Stimulated activated naive B cell treated with anti-CD40 and anti-IgM and Interleukin-4, amounts not matched to agents 10 μg/mL and 1 μg/mL and 100 μg/mL, for 72 hours (primary cell): ENCODE measurements around the gene PPP6R2.
"Not testable (repeated sequence)": the region's sequence is repeated elsewhere in the genome, so short reads cannot be mapped to it uniquely, and the experiment has no call there.

Experiments used
- ATAC-seq, 2 donors: fragments of 150-1000 bp; cut with Tn5 transposase; replicated peaks; 2 replicates each; pipeline ENCODE4 v1.10.0; 2021; ENCODE audit warnings: moderate library complexity in 1 of 2
- DNase-seq: peaks from one replicate; pipeline ENCODE4 v3.0.0; 2021
- H3K27ac Mint-ChIP-seq: one replicate; pipeline ENCODE4 v1.8.0; 2022; ENCODE audit warnings: mild to moderate bottlenecking, mixed read lengths
- H3K27me3 Mint-ChIP-seq, 2 donors: one replicate each; pipeline ENCODE4 v1.8.0; 2022; ENCODE audit warnings: mixed read lengths in 2 of 2
- H3K36me3 Mint-ChIP-seq, 2 donors: one replicate each; pipeline ENCODE4 v1.8.0; 2022; ENCODE audit warnings: mixed read lengths in 2 of 2, mild to moderate bottlenecking in 1 of 2
- H3K4me1 Mint-ChIP-seq, 2 donors: one replicate each; pipeline ENCODE4 v1.8.0; 2022; ENCODE audit warnings: mixed read lengths in 2 of 2, mild to moderate bottlenecking in 1 of 2
- H3K4me3 Mint-ChIP-seq, 2 donors: one replicate each; pipeline ENCODE4 v1.8.0; 2022; ENCODE audit warnings: mild to moderate bottlenecking in 2 of 2, mixed read lengths in 2 of 2, moderate library complexity in 1 of 2
- H3K9me3 Mint-ChIP-seq, 2 donors: one replicate each; pipeline ENCODE4 v1.8.0; 2022; ENCODE audit warnings: mixed read lengths in 2 of 2, mild to moderate bottlenecking in 1 of 2

The PPP6R2 gene

DNA sequence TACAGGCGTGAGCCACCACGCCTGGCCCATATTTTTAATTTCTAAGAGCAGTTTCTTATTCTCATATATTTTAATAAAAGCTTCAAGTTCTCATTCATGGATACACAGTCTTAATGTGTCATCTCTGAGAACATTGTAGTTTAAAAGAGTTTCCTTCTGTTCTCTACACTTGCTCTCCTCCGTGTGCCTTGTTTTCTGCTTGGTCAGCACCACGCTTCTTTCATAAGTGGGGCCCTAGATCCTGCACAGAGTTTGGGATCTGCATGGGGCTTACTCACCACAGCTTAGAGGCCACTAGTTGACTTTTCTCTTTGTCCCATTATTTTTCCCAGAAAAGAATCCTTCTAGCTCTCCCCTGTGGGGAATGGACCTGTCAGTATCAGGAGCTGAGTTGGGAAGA is 58.8 kb downstream of the PPP6R2 start:
- no peak for ATAC-seq
- DNase-seq, result no peak
- Mint-ChIP-seq H3K27me3 (no peaks in the 10 kb centered on the region), H3K9me3 (no peaks in the 10 kb centered on the region), H3K36me3 (peaks cover 24 to 53% of the 10 kb centered on the region in 2 donors), H3K27ac (peak overlapping the region; percentile 25), H3K4me3 (no peak overlapping the region), H3K4me1 (peaks cover 36 to 63% of the 10 kb centered on the region in 2 donors)

DNA sequence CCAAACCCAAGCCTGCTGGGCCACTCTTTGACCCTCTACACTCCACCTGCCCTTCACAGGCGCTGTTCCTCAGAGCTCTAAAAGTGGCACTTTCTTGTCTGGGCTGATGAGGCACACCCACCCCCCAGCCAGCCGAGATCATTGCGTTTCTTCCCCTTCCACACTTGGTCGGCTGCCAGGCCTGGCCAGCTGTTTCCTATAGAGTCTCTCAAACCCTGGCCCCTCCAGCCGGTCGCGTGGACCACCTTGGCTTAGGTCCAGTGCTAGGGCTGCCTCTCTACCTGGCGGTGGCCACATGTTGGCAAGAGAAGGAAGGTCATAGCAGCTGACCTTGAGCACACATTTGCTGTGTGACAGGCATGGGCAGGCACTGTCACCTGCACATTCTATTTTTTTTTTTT is 60.6 kb downstream of the PPP6R2 start:
- H3K36me3 Mint-ChIP-seq, result peaks cover 22 to 57% of the 10 kb centered on the region in 2 donors

DNA sequence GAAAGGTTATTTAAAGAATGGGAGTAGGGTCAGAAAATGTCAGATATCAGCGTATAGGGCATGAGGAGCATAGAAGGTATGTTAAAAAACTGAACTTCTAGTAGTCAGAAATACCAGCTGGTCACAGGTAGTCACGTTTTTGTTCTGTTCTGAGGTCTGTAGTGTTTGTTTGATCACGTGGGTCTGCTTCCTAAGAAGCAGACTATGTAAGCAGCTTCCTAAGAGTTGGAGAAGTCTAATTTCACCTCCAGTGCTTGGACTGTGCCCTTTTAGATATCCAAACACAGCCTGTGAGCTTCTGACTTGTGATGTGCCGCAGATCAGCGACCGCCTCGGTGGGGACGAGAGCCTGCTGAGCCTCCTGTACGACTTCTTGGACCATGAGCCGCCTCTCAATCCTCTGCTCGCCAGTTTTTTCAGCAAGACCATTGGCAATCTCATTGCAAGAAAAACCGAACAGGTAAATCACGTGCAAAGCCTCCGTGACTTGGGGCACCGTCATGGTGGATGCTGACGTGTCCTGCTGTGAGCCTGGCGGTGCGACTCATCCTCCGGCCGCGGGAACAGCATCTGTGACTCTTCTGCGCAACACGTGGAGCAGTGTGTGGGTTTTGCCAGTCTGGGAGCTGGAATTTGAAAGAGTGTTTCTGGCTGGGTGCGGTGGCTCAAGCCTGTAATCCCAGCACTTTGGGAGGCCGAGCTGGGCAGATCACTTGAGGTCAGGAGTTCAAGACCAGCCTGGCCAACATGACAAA is 63.5 kb downstream of the PPP6R2 start:
- Mint-ChIP-seq H3K27ac (peak overlapping the region; percentile 79), H3K36me3 (peaks cover 18 to 43% of the 10 kb centered on the region in 2 donors), H3K4me1 (peaks cover 16 to 35% of the 10 kb centered on the region in 2 donors), H3K4me3 (no peak overlapping the region), H3K9me3 (no peaks in the 10 kb centered on the region), H3K27me3 (no peaks in the 10 kb centered on the region)
- ATAC-seq (no peak), DNase-seq (no peak)

More for the DNA sequence above, 60.6 kb downstream of the PPP6R2 start:
- no peaks in the 10 kb centered on the region for H3K9me3 Mint-ChIP-seq
- peak overlapping the region; percentile 89 for H3K27ac Mint-ChIP-seq
- DNase-seq (no peak), ATAC-seq (peak; percentile 44 to 49)
- peaks cover 31 to 56% of the 10 kb centered on the region in 2 donors for H3K4me1 Mint-ChIP-seq
- H3K4me3 Mint-ChIP-seq, result peak overlapping the region; percentile 22 to 51
- no peaks in the 10 kb centered on the region for H3K27me3 Mint-ChIP-seq

DNA sequence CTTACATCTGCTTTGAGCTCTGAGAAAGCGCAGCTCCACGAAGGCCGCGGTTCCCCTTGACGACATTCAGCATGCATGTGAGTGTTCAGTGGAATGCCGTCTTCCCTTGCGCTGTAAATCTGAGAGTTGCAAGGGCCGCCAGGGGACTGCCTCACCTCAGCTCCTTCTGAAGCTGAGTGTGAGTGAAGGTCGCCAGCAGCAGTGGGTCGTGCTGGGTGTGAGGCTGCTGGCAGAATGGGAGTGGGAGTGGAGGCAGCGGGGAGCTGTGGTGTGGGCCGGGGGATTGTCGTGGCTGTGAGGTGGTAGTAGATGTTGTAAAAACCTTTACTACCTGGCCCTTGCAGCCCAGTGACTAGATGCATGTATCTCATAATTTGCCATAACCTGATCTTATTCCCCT is 65.2 kb downstream of the PPP6R2 start:
- no peak for ATAC-seq
- Mint-ChIP-seq H3K27me3 (no peaks in the 10 kb centered on the region), H3K36me3 (peaks cover 12 to 32% of the 10 kb centered on the region in 2 donors), H3K4me3 (no peak overlapping the region), H3K4me1 (peaks cover 8 to 18% of the 10 kb centered on the region in 2 donors), H3K9me3 (no peaks in the 10 kb centered on the region), H3K27ac (no peak overlapping the region)
- no peak for DNase-seq

DNA sequence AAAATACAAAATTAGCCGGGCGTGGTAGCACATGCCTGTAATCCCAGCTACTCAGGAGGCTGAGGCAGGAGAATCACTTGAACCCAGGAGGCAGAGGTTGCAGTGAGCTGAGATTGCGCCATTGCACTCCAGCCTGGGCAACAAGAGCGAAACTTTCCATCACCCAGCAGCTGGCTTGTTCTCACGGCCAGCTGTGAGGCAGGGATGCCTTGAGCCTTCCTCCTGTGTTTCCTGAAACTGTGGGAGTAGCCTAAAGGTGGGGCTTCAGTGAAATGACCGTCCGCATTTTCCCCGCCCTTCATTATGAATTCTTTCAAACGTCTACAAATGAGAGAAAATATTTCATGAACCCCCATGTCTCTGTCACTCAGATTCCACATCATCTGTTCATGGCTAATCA is 65.8 kb downstream of the PPP6R2 start:
- H3K27ac Mint-ChIP-seq, H3K27me3 Mint-ChIP-seq, H3K4me3 Mint-ChIP-seq: not testable (repeated sequence)

DNA sequence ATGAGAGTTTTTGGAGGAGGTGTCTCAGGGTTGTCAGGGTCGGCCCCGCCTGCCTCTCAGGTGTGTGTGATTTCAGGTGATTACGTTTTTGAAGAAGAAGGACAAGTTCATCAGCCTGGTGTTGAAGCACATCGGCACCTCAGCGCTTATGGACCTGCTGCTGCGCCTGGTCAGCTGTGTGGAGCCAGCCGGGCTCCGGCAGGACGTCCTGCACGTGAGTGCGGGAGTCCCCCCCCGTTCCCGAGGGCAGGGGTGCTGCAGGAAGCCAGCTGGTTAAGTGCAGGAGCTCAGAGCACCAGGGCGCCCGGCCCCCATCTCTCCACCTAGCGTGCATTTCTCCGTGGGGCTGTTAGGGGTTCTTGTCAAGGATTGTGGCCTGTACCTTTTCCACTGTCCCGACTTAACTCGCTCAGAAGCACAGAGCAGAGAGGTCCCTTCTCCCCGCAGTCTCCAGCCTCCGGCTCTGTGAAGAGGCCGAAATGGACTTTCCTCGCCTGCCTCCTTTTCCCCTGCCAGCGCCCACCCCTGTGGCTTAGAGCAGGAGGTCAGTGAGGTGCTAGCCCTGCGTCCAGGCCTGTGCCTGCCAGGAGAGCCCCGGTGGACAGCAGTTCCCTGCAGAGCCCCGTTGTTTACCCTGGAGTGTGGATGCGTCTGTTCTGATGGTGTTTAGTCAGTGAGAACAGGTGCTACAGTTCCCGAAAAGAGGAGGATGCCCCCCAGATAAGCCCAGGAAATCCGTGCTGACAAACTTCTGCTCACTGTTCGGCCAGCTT is 71.5 kb downstream of the PPP6R2 start:
- no peak overlapping the region for H3K27ac Mint-ChIP-seq
- peaks cover 29 to 40% of the 10 kb centered on the region in 2 donors for H3K36me3 Mint-ChIP-seq
- no peaks in the 10 kb centered on the region for H3K27me3 Mint-ChIP-seq
- H3K4me1 Mint-ChIP-seq, result peaks cover 2 to 6% of the 10 kb centered on the region in 2 donors
- DNase-seq (no peak), ATAC-seq (no peak)
- no peak overlapping the region for H3K4me3 Mint-ChIP-seq
- H3K9me3 Mint-ChIP-seq, result no peaks in the 10 kb centered on the region

More for the DNA sequence above, 65.8 kb downstream of the PPP6R2 start:
- DNase-seq, H3K9me3 Mint-ChIP-seq, ATAC-seq: not testable (repeated sequence)
- Mint-ChIP-seq H3K36me3 (peaks cover 14 to 33% of the 10 kb centered on the region in 2 donors), H3K4me1 (peaks cover 4 to 16% of the 10 kb centered on the region in 2 donors)

DNA sequence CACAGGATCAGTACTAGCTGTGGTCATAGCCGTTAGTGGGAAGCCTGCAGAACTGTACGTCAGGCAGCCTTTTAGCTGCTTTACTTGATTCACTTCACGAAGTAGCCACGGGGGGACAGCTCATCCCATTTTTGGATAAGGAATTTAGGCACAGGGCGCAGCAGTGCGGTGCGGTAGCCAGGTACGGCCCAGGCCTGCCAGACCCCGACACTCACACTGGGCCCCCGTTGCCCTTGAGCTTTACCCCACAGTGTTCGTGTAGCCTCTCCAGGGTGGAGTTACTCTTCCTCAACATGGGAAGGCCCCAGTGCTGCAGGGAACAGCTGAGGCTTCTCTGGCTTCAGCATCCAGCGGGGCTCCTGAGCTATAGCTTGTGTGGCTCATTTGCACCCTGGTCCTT is 72.3 kb downstream of the PPP6R2 start:
- ATAC-seq, result no peak
- no peak for DNase-seq
- Mint-ChIP-seq H3K4me3 (no peak overlapping the region), H3K27me3 (no peaks in the 10 kb centered on the region), H3K4me1 (peaks cover 2 to 6% of the 10 kb centered on the region in 2 donors), H3K27ac (no peak overlapping the region), H3K36me3 (peaks cover 36 to 48% of the 10 kb centered on the region in 2 donors), H3K9me3 (no peaks in the 10 kb centered on the region)

DNA sequence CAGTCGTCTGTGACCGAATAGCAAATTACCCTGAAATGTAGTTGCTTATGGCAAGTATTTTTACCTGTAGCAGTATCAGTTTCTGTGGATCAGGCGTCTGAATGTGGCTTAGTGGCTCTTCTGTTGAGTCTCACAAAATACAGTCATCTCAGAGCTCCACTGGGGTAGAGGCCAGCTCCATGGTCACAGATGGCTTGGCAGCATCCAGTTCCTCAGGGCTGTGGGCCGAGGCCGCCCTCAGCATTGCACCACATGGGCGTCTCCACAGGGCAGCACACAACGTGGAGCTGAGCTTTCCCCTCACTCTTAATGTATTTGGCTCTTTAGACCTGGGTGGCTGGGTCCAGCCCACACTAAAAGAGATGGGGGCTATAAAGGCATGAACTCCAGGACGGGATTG is 73.9 kb downstream of the PPP6R2 start:
- DNase-seq, result no peak
- no peak for ATAC-seq
- no peak overlapping the region for H3K4me3 Mint-ChIP-seq
- H3K9me3 Mint-ChIP-seq, result no peaks in the 10 kb centered on the region
- peaks cover 2 to 6% of the 10 kb centered on the region in 2 donors for H3K4me1 Mint-ChIP-seq
- H3K27ac Mint-ChIP-seq, result no peak overlapping the region
- H3K27me3 Mint-ChIP-seq, result no peaks in the 10 kb centered on the region
- peaks cover 37 to 52% of the 10 kb centered on the region in 2 donors for H3K36me3 Mint-ChIP-seq

DNA sequence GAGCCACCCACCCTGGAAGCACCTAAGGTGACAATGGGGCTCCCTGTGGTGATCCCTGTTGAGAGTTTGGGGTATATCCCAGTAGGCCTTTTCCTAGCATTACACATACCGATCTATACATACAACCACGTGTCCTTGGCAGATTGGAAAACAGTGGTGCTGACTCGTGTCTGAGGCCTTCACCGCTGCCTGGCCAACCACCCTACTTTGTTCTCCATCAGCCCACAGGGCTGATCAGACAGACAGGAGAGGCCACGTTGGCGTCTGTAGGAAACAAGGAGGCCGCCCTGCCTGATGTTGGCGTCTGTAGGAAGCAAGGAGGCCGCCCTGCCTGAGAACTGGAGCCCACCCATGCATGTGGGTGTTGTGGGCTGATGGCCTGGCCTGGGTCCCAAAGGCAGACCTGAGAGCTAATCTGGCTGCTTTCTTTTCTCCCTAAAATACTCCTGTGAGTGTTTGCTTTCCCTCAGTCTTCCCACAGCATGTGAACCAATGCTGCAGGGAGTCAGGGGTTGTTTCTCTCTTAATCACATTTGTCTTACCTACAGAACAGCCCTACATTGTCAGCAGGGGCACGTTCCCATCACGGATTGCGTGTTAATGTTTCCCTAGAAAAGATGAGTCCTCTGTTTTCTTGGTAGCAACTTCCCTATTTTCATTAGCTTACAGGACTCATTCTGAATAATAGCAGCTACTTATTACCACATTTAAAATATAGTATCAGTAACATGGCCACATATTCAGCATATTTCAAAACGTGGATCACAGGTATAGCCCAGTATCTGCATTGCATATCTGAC is 74.5 kb downstream of the PPP6R2 start:
- Mint-ChIP-seq H3K36me3 (peaks cover 39 to 52% of the 10 kb centered on the region in 2 donors), H3K4me1 (peaks cover 2 to 6% of the 10 kb centered on the region in 2 donors), H3K9me3 (no peaks in the 10 kb centered on the region), H3K27me3 (no peaks in the 10 kb centered on the region), H3K27ac (no peak overlapping the region), H3K4me3 (no peak overlapping the region)
- ATAC-seq, result no peak
- DNase-seq, result no peak

DNA sequence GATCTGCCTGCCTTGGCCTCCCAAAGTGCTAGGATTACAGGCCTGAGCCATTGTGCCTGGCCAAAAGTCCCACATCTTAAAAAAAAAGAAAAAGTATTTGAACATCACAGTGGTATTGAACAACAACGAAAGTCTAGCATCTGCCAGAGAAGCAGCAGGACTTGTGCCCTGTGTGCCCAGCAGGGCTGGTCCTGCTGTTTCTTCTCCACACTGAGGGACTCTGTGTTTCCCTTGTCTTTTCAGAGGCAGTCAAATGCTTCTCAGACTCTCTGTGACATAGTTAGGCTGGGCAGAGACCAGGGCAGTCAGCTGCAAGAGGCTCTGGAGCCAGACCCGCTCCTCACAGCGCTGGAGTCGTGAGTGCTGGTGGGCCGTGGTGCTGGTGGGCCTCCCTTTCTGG is 75.5 kb downstream of the PPP6R2 start:
- Mint-ChIP-seq H3K4me3 (no peak overlapping the region), H3K36me3 (peaks cover 42 to 50% of the 10 kb centered on the region in 2 donors), H3K27ac (no peak overlapping the region), H3K4me1 (peaks cover under 1 to 5% of the 10 kb centered on the region in 2 donors), H3K27me3 (no peaks in the 10 kb centered on the region), H3K9me3 (no peaks in the 10 kb centered on the region)
- no peak for ATAC-seq
- DNase-seq, result no peak

DNA sequence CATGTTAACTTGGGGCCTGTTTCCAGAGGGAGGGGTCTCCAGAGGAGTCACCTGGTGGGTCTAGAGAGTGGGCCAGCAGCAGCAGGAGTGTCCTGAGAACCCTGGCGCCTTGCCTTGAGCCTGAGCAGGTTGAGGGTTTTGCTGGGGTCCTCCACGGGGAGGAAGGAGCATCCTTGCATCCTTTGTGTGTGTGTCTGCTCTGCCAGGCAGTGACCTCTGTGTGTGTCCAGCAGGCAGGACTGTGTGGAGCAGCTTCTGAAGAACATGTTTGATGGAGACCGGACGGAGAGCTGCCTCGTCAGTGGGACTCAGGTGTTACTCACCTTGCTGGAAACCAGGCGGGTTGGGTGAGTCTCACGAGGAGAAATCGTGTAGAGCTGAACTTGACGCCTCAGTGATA is 76.0 kb downstream of the PPP6R2 start:
- Mint-ChIP-seq H3K36me3 (peaks cover 44 to 50% of the 10 kb centered on the region in 2 donors), H3K27ac (peak overlapping the region; percentile 80), H3K9me3 (no peaks in the 10 kb centered on the region), H3K4me1 (no peaks in the 10 kb centered on the region), H3K27me3 (no peaks in the 10 kb centered on the region), H3K4me3 (no peak overlapping the region)
- DNase-seq (no peak), ATAC-seq (no peak)

DNA sequence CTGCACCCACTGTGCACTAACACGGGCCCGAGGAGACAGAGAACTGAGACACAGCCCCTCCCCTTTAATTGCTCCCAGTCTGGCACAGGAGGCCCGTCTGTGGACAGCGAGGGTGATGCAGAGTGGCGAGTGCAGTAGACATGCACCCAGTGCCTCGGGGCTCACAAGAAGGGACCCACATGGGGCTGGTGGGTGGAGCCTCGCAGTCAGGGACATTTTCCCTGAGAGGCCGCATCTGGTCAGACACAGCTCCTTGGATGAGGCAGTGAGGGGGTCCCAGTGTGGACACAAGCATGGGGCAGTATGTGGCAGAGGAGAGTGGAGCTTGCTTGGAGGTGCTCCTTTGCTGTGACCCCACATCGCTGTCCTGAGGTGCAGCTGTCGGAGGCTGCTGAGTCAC is 76.9 kb downstream of the PPP6R2 start:
- H3K9me3 Mint-ChIP-seq, result no peaks in the 10 kb centered on the region
- H3K4me1 Mint-ChIP-seq, result peaks cover 2 to 3% of the 10 kb centered on the region in 2 donors
- no peak overlapping the region for H3K4me3 Mint-ChIP-seq
- DNase-seq, result no peak
- no peaks in the 10 kb centered on the region for H3K27me3 Mint-ChIP-seq
- no peak for ATAC-seq
- peaks cover 46 to 50% of the 10 kb centered on the region in 2 donors for H3K36me3 Mint-ChIP-seq
- H3K27ac Mint-ChIP-seq, result peak overlapping the region; percentile 42

DNA sequence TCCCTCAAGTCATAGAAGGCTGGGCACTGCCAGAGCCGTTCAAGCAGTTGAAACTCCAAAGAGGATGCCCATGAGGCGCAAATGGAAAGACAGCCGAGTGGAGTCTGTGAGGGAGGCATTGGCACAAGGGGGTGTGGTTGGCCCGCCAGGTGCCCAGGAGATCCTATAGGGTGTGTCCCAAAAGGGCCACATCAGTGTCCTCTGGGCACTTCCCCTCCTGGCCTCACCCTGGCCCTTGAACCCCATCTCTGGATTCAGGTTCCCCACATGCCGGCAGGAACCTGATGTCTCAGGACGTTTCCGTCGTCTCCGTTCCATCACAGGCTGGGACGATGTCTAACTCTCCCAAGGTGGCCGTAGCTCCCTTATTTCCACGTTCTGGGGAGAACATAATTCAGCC is 77.5 kb downstream of the PPP6R2 start:
- ATAC-seq (no peak), DNase-seq (no peak)
- Mint-ChIP-seq H3K27me3 (no peaks in the 10 kb centered on the region), H3K36me3 (peaks cover 48 to 50% of the 10 kb centered on the region in 2 donors), H3K9me3 (no peaks in the 10 kb centered on the region), H3K4me1 (peaks cover 4 to 5% of the 10 kb centered on the region in 2 donors), H3K27ac (peak overlapping the region; percentile 5), H3K4me3 (no peak overlapping the region)

DNA sequence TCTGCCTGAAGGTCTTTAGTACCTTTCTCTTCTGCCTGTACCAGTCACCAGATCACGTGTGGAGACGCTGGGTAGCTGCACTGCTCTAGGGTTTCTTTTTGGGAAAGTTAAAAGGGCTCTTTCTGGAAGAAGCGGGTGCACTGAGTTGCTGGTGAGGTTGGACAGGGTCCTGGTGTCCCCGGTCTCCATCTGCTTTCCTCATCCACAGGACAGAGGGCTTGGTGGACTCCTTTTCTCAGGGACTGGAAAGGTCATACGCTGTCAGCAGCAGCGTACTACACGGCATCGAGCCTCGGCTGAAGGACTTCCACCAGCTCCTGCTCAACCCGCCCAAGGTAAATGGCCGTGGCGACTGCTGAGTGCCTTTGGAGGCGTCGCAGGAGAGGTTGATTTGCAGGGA is 78.9 kb downstream of the PPP6R2 start:
- DNase-seq, result no peak
- Mint-ChIP-seq H3K27ac (no peak overlapping the region), H3K27me3 (no peaks in the 10 kb centered on the region), H3K36me3 (peaks cover 43 to 45% of the 10 kb centered on the region in 2 donors), H3K9me3 (no peaks in the 10 kb centered on the region), H3K4me1 (peaks cover 5% of the 10 kb centered on the region in 2 donors), H3K4me3 (no peak overlapping the region)
- no peak for ATAC-seq
